IMR-90 (cell line): ENCODE measurements around the gene DPH7. TPM values are rescaled to one million over a fixed set of nuclear protein-coding genes. Genes with fewer than 3 reads are reported as not detected.

ENCODE experiments used
- ATAC-seq: fragments of 200-7000 bp; cut with Tn5 transposase; 2 replicates; pipeline ENCODE4 v1.9.1; 2020; ENCODE audit warnings: low read depth, mild to moderate bottlenecking, moderate library complexity
- BruUV-seq: library from RNA; stranded (reverse); fragments of 400-500 nt; replicated peaks from 2 replicates; lab custom pipeline; 2021; lab: Mats Ljungman, UMichigan
- CTCF ChIA-PET: fragments of 300-600 bp; formaldehyde crosslinking; extraction: SDS; loops from one replicate; lab custom pipeline; 2021; ENCODE audit warnings: antibody characterized with exemption; lab: Yijun Ruan, JAX
- POLR2A ChIA-PET: fragments of 300-600 bp; sonication (Branson Sonifier 250); formaldehyde crosslinking; loops from one replicate; lab custom pipeline; 2022; ENCODE audit warnings: antibody characterized with exemption; ENCODE audit not compliant: unreplicated experiment; lab: Charles Lee
- DNase-seq: peaks from one replicate; pipeline ENCODE4 v3.0.0; 2013
- H2AFZ ChIP-seq: replicated peaks from 2 replicates; pipeline ENCODE3; 2013; ENCODE audit warnings: low read length, mild to moderate bottlenecking; ENCODE audit not compliant: poor library complexity
- H2AK5ac ChIP-seq: 2 replicates; pipeline ENCODE4 v1.6.1; 2013; ENCODE audit warnings: low read depth, low read length, inconsistent platforms
- H2AK9ac ChIP-seq: replicated peaks from 2 replicates; pipeline ENCODE3; 2013; ENCODE audit warnings: mild to moderate bottlenecking, low read depth, low read length, moderate library complexity; ENCODE audit not compliant: poor library complexity
- H2BK120ac ChIP-seq: 2 replicates; pipeline ENCODE4 v1.6.1; 2013; ENCODE audit warnings: low read depth, low read length, inconsistent platforms
- H2BK15ac ChIP-seq: 3 replicates; pipeline ENCODE4 v1.6.1; 2013; ENCODE audit warnings: low read depth, low read length, inconsistent platforms
- H2BK20ac ChIP-seq: 2 replicates; pipeline ENCODE4 v1.6.1; 2013; ENCODE audit warnings: low read depth, mild to moderate bottlenecking, inconsistent platforms, low read length, moderate library complexity
- H2BK5ac ChIP-seq: 2 replicates; pipeline ENCODE4 v1.6.1; 2013; ENCODE audit warnings: mild to moderate bottlenecking, low read depth, low read length, inconsistent platforms; ENCODE audit not compliant: poor library complexity, severe bottlenecking
- H3K14ac ChIP-seq: replicated peaks from 2 replicates; pipeline ENCODE4 v1.6.1; 2013; ENCODE audit warnings: low read depth, low read length, inconsistent platforms
- H3K18ac ChIP-seq: 2 replicates; pipeline ENCODE4 v1.6.1; 2013; ENCODE audit warnings: low read depth, low read length, control low read depth
- H3K23ac ChIP-seq: 2 replicates; pipeline ENCODE4 v1.6.1; 2013; ENCODE audit warnings: low read depth, low read length, inconsistent platforms
- H3K27ac ChIP-seq: 2 replicates; pipeline ENCODE4 v1.5.1; 2013; ENCODE audit warnings: mild to moderate bottlenecking, control low read depth, low read length; ENCODE audit not compliant: insufficient read depth
- H3K27me3 ChIP-seq: 2 replicates; pipeline ENCODE4 v1.6.1; 2013; ENCODE audit warnings: low read length; ENCODE audit not compliant: control insufficient read depth, insufficient read depth
- H3K36me3 ChIP-seq: 2 replicates; pipeline ENCODE4 v1.6.1; 2013; ENCODE audit warnings: low read length, mixed read lengths; ENCODE audit not compliant: control insufficient read depth, insufficient read depth
- H3K4ac ChIP-seq: 2 replicates; pipeline ENCODE4 v1.6.1; 2013; ENCODE audit warnings: low read depth, low read length, inconsistent platforms
- H3K4me1 ChIP-seq: 2 replicates; pipeline ENCODE4 v1.6.1; 2013; ENCODE audit warnings: low read length, mixed read lengths; ENCODE audit not compliant: control insufficient read depth, insufficient read depth
- H3K4me2 ChIP-seq: 2 replicates; pipeline ENCODE4 v1.6.1; 2013; ENCODE audit warnings: low read depth, mild to moderate bottlenecking, control low read depth, low read length, moderate library complexity
- H3K4me3 ChIP-seq: 2 replicates; pipeline ENCODE4 v1.5.1; 2013; ENCODE audit warnings: low read depth, mild to moderate bottlenecking, control low read depth, low read length, moderate library complexity; ENCODE audit not compliant: insufficient read depth
- H3K56ac ChIP-seq: 2 replicates; pipeline ENCODE4 v1.6.1; 2013; ENCODE audit warnings: low read length, inconsistent platforms; ENCODE audit not compliant: insufficient read depth; ENCODE audit errors: extremely low read depth
- H3K79me1 ChIP-seq, 2 experiments: 2 replicates each; pipeline ENCODE4 v1.6.1; 2013; ENCODE audit warnings: low read length in 2 of 2, inconsistent platforms in 1 of 2, low read depth in 1 of 2
- H3K9ac ChIP-seq: 2 replicates; pipeline ENCODE4 v1.6.1; 2013; ENCODE audit warnings: low read depth, low read length, control low read depth
- H3K9me1 ChIP-seq: 2 replicates; pipeline ENCODE4 v1.6.1; 2013; ENCODE audit warnings: low read length, inconsistent platforms; ENCODE audit not compliant: insufficient read depth
- H3K9me3 ChIP-seq: 2 replicates; pipeline ENCODE4 v1.6.1; 2013; ENCODE audit warnings: low read length; ENCODE audit not compliant: control insufficient read depth, insufficient read depth
- H4K20me1 ChIP-seq: 2 replicates; pipeline ENCODE4 v1.6.1; 2013; ENCODE audit warnings: low read length, inconsistent platforms; ENCODE audit not compliant: insufficient read depth
- H4K5ac ChIP-seq: 2 replicates; pipeline ENCODE4 v1.6.1; 2013; ENCODE audit warnings: mild to moderate bottlenecking, low read depth, low read length, control low read depth
- H4K8ac ChIP-seq, 2 experiments: 2 replicates each; pipeline ENCODE4 v1.6.1; 2013; ENCODE audit warnings: low read depth in 2 of 2, low read length in 2 of 2, control low read depth in 1 of 2, inconsistent platforms in 1 of 2
- H4K91ac ChIP-seq: 2 replicates; pipeline ENCODE4 v1.6.1; 2013; ENCODE audit warnings: low read depth, low read length, inconsistent platforms; ENCODE audit not compliant: insufficient read depth
- CHD1 ChIP-seq: IDR thresholded peaks from 2 replicates; pipeline ENCODE4 v1.6.1; 2012; ENCODE audit warnings: low read depth, low read length, improper control_type of control experiment
- WGBS, 2 experiments: methylation state at CpG; one replicate each; pipeline versions ENCODE4 v1.1.5 to v1.1.7; 2013; ENCODE audit warnings: missing lambda C conversion rate in 2 of 2; ENCODE audit not compliant: insufficient read length in 1 of 2; ENCODE audit errors: extremely low coverage in 2 of 2; 5-methylcytosine and 5-hydroxymethylcytosine counted together
- dilution Hi-C: fragments of 300-500 bp; cut with HindIII; formaldehyde crosslinking; loops from one replicate; pipeline ENCODE4 v1.14.3; 2018; ENCODE audit warnings: low sequenced_read_pairs; ENCODE audit not compliant: unreplicated experiment
- in situ Hi-C: fragments of 300-500 bp; cut with MboI; formaldehyde crosslinking; loops from 3 replicates; pipeline ENCODE4 v1.14.3; 2019; ENCODE audit warnings: low sequenced_read_pairs, inconsistent platforms, mixed read lengths
- intact Hi-C: fragments of 100-400 bp; cut with micrococcal nuclease; formaldehyde crosslinking; loops from 2 replicates; pipeline ENCODE4 v1.10.0; 2022
- polyA plus RNA-seq, 3 experiments: library from polyadenylated mRNA; depleted of rRNA; stranded (reverse); fragments of >200 nt; gene quantifications; 2 replicates each; pipeline ENCODE4 v1.2.3, GENCODE V29; 2012; ENCODE audit warnings: low replicate concordance in 1 of 3
- total RNA-seq: library from RNA; depleted of rRNA; stranded (reverse); fragments of >200 nt; gene quantifications from 2 replicates; pipeline ENCODE4 v1.2.3, GENCODE V29; 2012

DPH7 gene
- total and polyA plus RNA-seq, 2 of the 4 experiments (the other 2 are of a cell fraction) = 12.5 to 33.7 TPM

GRCh38 chr9:137580209-137580953 is 1.7 kb upstream of the DPH7 start:
- Histone ChIP-seq H2AK9ac (peak overlapping the region; percentile 63), H2AFZ (no peak overlapping the region), H3K23ac (no peak overlapping the region), H4K5ac (no peak overlapping the region), H4K20me1 (peaks cover 22% of the 10 kb centered on the region), H3K79me1 (peaks cover 21 to 45% of the 10 kb centered on the region in 2 experiments), H4K91ac (no peak overlapping the region), H3K4me1 (peaks cover 6% of the 10 kb centered on the region), H3K27ac (no peak overlapping the region), H2BK120ac (no peak overlapping the region), H3K27me3 (no peaks in the 10 kb centered on the region), H3K9me1 (peaks cover 15% of the 10 kb centered on the region; the same call in 1 of the 2 replicates), H3K4ac (no peak overlapping the region), H3K36me3 (peaks cover 29% of the 10 kb centered on the region), H3K18ac (no peak overlapping the region), H3K56ac (no peak overlapping the region), H2AK5ac (no peak overlapping the region), H2BK5ac (no peak overlapping the region), H2BK20ac (no peak overlapping the region), H3K9me3 (no peaks in the 10 kb centered on the region), H4K8ac (no peak overlapping the region), H3K14ac (no peak overlapping the region), H3K9ac (no peak overlapping the region), H3K4me3 (no peak overlapping the region), H3K4me2 (no peak overlapping the region), H2BK15ac (no peak overlapping the region)
- WGBS, 2 experiments = 95% methylated on average over 7 of the region's 23 CpGs; no CpG with 5 or more reads in 1 of the 2 experiments
- CTCF ChIA-PET = no interaction called here
- intact Hi-C loops = no loop called here
- no peak for ATAC-seq
- in situ Hi-C loops = no loop called here
- BruUV-seq = no TSS peak
- POLR2A ChIA-PET = no interaction called here
- no peak for TF ChIP-seq CHD1
- dilution Hi-C loops = no loop called here
- DNase-seq = no peak
